Type B pancreatic cell (in vitro differentiated cells): Measurements from ENCODE around the gene PSEN1. TPM values are rescaled to one million over a fixed set of nuclear protein-coding genes. Genes with fewer than 3 reads are reported as not detected.

Experiments
- DNase-seq: peaks from one replicate; pipeline ENCODE4 v3.0.0; 2021; ENCODE audit warnings: mixed read lengths; ENCODE audit not compliant: unreplicated experiment; ENCODE audit errors: extremely low spot score
- H3K27ac Mint-ChIP-seq: 2 replicates; pipeline ENCODE4 v1.8.0; 2021; ENCODE audit warnings: mild to moderate bottlenecking, mixed read lengths
- H3K27me3 Mint-ChIP-seq: 2 replicates; pipeline ENCODE4 v1.8.0; 2021; ENCODE audit warnings: mixed read lengths
- H3K36me3 Mint-ChIP-seq: 2 replicates; pipeline ENCODE4 v1.8.0; 2021; ENCODE audit warnings: mixed read lengths
- H3K4me1 Mint-ChIP-seq: one replicate; pipeline ENCODE4 v1.8.0; 2021; ENCODE audit warnings: mixed read lengths; ENCODE audit not compliant: unreplicated experiment
- H3K4me3 Mint-ChIP-seq: 2 replicates; pipeline ENCODE4 v1.8.0; 2021; ENCODE audit warnings: mild to moderate bottlenecking, mixed read lengths
- H3K9me3 Mint-ChIP-seq: 2 replicates; pipeline ENCODE4 v1.8.0; 2021; ENCODE audit warnings: mixed read lengths
- CTCF ChIP-seq: fragments of 200-600 bp; sonication (generic); conservative IDR thresholded peaks from 2 replicates; pipeline ENCODE4 v1.5.0; 2021; ENCODE audit warnings: antibody characterized with exemption, mild to moderate bottlenecking
- total RNA-seq: library from RNA; stranded (reverse); gene quantifications from 2 replicates; pipeline ENCODE4 v1.2.1, GENCODE V29; 2021; ENCODE audit warnings: low replicate concordance

Gene PSEN1
- total RNA-seq, 1 donor from 2014 or later: 58.9 TPM

DNA sequence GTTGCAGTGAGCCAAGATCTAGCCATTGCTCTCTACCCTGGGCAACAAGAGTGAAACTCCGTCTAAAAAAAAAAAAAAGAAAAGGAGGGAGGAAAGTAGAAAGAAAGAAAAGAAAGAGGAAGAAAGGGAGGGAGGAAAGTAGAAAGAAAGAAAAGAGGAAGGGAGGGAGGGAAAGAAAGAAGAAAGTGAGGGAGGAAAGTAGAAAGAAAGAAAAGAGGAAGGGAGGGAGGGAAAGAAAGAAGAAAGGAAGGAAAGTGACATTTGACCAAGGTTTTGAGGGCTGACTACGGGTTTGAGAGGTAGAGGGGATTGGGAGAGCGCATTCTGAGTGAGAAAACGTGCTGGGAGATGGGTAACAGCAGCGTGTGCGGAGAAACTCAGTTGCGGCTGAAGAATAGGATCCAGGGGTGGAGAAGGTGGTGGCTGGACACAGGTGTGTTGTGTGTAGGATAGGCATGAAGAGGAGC is 100.5 kb downstream of the PSEN1 start:
- Mint-ChIP-seq H3K9me3 (no peaks in the 10 kb centered on the region), H3K27ac (peak overlapping the region; percentile 54), H3K36me3 (no peaks in the 10 kb centered on the region), H3K27me3 (peaks cover 84% of the 10 kb centered on the region), H3K4me1 (peaks cover 29% of the 10 kb centered on the region), H3K4me3 (peak overlapping the region; percentile 87)
- no peak for TF ChIP-seq CTCF
- no peak for DNase-seq

GRCh38 chr14:73237219-73237785 is 101.0 kb downstream of the PSEN1 start, which contains the start of gene PAPLN:
Gene PAPLN (plus strand): TSS chr14:73237506. CDS start chr14:73239779, 2,273 bp downstream.
- H3K4me1 Mint-ChIP-seq: peaks cover 29% of the 10 kb centered on the region
- no peaks in the 10 kb centered on the region for H3K36me3 Mint-ChIP-seq
- H3K4me3 Mint-ChIP-seq: peak within 1 kb of the TSS; percentile 87
- no peak for TF ChIP-seq CTCF
- H3K27ac Mint-ChIP-seq: peak within 1 kb of the TSS; percentile 54
- H3K9me3 Mint-ChIP-seq: no peaks in the 10 kb centered on the region
- H3K27me3 Mint-ChIP-seq: peaks cover 88% of the 10 kb centered on the region
- DNase-seq: no peak

GRCh38 chr14:73237786-73238423 is 101.6 kb downstream of the PSEN1 start:
- no peak for TF ChIP-seq CTCF
- no peak for DNase-seq
- peaks cover 29% of the 10 kb centered on the region for H3K4me1 Mint-ChIP-seq
- no peaks in the 10 kb centered on the region for H3K36me3 Mint-ChIP-seq
- no peak overlapping the region for H3K27ac Mint-ChIP-seq
- H3K9me3 Mint-ChIP-seq: no peaks in the 10 kb centered on the region
- peaks cover 87% of the 10 kb centered on the region for H3K27me3 Mint-ChIP-seq
- H3K4me3 Mint-ChIP-seq: peak overlapping the region; percentile 74

- H3K27me3 Mint-ChIP-seq: peaks cover 85% of the 10 kb centered on the region
- no peak overlapping the region for H3K27ac Mint-ChIP-seq
- no peaks in the 10 kb centered on the region for H3K36me3 Mint-ChIP-seq
- TF ChIP-seq CTCF: no peak
- no peak for DNase-seq
- H3K4me1 Mint-ChIP-seq: peaks cover 29% of the 10 kb centered on the region
- H3K4me3 Mint-ChIP-seq: peak overlapping the region; percentile 74
- no peaks in the 10 kb centered on the region for H3K9me3 Mint-ChIP-seq
Measured at GRCh38 chr14:73238424-73238852, 102.1 kb downstream of the PSEN1 start.

DNA sequence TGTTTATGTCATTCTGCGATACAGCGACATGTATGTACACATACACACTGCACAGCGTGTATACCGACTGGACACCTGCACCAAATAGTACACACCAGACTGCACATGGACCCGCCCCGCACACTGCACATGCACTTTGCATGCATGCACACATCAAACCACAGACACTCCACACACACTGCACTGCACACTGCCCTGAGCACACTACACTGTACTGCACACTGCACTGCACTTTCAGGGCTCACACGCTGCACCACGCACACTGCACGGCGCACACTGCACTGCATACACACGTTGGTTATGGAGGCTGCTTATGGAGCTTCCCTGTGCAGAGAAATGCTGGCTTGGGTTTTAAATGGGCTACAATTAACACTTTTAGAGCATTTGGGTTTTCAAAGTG is 102.6 kb downstream of the PSEN1 start:
- DNase-seq: no peak
- Mint-ChIP-seq H3K36me3 (no peaks in the 10 kb centered on the region), H3K27me3 (peaks cover 85% of the 10 kb centered on the region), H3K27ac (no peak overlapping the region), H3K4me3 (peak overlapping the region; percentile 74), H3K9me3 (no peaks in the 10 kb centered on the region), H3K4me1 (peaks cover 29% of the 10 kb centered on the region)
- no peak for TF ChIP-seq CTCF
